ENCODE results near the gene KLHL29.

Gene KLHL29

GRCh38 chr2:23516520-23517256 lies 131.7 kb downstream of the KLHL29 start:
- no peak for DNase-seq

DNA sequence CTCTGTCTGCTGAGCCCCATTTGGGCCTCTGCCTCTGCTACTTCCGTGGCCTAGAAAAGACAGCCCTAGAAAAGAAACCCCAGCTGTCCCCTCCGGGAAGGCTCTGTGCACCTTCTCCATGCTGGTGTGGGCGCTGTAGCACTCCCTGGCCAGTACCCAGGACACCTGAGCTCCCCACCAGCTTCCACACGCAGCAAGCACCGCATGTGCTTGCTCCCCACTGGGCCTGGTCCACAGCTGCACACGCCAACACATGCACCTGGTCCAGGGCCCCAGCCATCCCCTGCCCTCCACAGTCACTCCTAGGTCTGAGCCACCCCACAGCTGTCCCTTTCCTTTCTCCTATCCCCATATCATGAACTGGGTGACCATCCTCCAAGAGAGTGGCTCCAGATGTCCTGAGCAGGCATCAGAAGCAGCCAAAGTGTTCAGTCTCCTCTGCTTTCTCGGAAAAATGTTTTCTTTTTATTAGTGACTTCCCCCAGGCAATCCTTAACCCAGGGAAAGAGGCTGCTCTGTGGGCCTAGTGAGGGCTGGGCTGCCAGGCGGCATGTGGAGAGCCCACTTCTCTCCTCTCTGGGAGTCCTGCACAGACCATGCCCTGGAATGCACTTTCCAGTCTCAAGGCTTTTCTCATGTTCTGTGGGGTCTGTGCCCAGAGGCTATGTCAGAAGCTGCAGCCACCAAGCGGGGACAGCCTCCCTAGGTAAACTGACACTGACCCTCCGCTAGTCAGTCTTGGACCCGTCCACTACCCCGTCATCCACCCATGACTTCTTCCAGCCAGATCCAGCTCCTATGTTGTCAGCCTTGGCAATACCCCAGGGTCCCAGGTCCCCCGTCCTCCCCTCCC lies 133.7 kb downstream of the KLHL29 start:
- DNase-seq: no peak

DNA sequence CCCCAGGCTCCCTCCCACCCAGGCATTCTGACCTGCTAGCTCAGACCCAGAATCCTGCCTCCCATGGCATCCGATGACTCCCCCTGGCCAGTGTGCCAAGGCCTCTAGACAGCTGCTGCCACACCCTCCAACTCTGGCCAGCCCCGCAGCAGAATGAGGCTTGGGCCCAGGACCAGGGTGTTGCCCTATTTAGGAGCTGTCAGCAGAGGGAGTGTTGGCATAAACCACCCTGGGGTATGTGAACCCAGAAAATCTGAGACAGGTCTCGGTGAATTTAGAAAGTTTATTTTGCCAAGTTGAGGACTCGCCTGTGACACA lies 134.3 kb downstream of the KLHL29 start:
- no peak for DNase-seq

- DNase-seq: no peak
Measured at GRCh38 chr2:23520256-23520655, 135.3 kb downstream of the KLHL29 start.

- DNase-seq: no peak
Measured at GRCh38 chr2:23521060-23521459, 136.1 kb downstream of the KLHL29 start.

DNA sequence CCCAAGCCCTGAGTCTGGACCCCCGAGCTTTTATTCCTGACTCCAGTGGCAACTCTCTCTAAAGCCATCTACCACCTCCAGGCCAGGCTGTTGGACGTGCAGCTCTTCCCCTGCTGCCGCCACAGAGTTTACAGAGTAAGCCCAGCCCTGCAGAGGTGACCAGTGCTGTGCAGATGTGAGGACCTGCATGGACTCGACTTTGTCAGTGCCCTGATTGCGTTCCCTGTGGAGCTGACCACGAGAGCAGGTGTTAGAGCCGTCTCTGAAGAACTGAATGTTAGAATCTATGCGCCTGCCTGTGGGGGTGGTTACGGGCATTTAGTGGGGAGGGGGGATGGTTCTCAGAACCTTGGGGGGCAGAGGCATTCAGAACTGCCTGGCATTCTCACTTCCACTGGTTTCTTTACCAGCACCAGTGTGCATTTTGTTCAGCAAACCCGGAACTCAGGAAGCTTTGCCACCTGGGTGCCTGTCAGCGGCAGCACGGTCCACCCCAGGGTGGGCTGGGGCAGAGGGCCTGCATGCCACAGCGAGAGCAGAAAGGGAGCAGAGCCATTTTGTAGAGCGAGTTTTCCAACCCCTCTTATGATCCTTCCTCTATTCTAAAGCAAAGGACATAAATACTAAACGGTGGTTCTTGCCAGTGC lies 137.9 kb downstream of the KLHL29 start:
- no peak for DNase-seq

DNA sequence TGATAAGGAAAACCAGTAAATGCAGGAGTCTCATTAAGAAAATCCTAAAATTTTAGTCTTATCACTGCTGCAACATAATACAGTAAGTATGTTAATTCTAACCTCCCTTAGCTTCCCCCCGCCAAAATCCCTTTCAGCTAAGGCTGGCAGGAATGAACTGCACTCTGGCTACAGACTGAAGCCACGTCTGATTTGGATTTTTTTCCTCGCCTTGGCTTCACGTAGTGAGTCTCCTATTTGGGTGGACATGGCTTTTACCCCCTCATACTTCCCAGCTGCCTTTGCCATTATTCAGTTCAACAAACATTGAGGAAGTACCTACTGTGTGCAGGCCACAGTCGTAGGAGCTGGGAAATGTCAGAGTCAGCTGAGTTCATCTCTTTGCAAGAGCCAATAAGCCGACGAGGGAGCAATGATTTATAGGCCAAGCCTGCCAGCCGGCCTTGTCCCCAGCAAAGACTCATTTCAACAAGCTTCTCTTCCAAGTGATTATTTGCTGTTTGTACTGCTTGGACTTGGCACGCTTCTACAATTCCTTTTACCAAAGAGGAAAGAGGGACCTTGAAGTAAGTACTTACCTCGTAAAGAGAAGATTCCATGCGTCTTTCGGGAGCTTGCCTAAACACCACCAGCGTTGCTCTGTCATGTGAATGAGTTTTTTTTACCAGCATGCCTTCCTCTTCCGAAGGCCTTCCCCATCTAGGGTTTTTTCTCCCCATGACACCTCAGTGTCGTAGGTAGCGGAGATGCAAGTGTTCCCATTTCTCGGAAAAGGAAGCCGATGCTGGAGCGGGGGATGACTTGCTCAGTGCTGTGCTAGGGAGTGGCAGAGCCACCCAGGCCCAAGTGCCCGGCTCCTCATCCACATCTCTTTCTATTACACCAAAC lies 138.6 kb downstream of the KLHL29 start:
- DNase-seq: no peak

DNA sequence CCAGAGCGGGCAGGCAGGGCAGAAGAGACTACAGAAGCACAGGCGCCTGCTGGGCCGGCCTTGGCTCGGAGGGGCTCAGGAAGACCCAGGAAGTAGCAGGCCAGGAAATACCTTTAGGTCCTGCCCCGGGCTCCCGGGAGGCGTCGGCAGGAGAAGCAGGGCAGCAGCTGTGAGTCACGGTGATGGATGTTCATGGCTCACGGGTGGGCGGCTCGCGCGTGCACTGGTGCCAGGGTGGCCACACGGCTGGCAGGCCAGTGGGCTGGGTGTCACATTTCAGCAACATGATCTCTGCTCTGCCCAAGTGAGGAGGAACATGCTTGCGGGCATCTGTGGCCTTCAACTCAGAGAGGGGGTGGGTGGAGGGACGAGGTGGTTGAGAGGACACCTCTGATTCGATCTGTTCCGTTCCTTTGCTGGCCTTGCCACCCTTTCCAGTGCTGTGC lies 139.3 kb downstream of the KLHL29 start:
- no peak for DNase-seq

GRCh38 chr2:23525137-23525765 lies 140.3 kb downstream of the KLHL29 start:
- DNase-seq: no peak

DNA sequence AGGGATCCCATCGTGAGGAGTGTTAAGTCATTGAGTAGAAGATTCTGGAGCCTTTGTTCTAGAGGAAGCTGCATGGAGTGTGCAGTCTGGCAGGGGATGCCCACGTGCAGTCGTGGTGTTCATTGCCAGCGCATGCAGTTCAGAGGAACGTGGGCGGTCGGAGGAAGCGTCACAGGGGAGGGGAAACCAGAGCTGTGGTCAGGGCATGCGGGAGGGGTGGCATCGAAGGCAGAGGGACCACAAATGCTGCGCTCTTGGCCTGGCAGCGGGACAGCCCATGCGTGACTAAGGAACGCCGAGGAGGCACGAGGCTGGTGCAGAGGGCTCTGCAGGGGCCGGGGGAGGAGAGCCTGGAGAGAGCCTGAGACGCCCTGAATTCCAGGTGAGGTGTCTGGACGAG lies 141.1 kb downstream of the KLHL29 start:
- no peak for DNase-seq

DNA sequence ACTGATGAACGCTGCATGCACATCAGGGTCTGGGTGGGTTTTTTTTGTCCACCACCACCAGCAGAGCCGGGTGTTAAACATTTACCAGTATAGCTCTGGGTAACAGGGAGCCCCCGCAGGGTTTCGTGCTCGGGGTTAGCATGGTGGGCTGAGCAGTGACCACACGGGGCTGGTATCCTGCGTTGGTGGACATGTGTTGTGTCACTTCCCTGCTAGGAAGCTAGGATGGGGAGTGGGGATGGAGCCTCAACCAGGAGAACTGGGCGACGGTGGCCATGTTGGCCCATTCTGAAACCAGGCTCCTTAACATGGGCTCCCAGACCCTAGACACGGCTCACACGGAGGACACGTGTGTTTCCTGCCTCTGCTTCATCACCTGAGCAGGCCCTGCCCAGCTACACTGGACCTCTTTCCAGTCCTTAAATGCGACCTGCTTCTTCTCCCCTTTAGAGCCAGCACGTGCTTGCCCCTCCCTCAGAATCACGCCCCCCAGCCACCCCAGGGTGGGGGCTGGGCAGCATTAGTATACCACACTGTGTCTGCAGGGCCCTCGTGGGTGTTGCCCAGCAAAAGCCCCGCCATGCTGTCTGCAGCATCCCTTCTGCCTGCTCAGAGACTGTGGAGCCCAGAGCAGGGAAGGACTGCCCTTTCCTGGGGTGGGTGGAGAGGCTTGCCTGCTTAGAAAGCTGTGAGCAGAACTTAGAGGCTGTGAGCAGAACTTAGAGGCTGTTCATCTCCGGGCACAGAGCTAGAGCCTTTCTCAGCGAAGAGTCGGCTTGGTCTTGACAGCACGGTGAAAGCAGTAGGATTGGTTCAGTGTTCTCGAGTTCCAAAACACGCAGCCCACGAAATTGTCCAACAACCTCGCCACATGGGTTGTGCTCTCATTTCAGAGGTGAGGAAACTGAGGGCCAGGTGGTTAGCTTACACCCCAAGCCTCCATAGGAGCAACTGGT lies 142.1 kb downstream of the KLHL29 start:
- no peak for DNase-seq

- no peak for DNase-seq
Measured at GRCh38 chr2:23528171-23528570, 143.2 kb downstream of the KLHL29 start.

DNA sequence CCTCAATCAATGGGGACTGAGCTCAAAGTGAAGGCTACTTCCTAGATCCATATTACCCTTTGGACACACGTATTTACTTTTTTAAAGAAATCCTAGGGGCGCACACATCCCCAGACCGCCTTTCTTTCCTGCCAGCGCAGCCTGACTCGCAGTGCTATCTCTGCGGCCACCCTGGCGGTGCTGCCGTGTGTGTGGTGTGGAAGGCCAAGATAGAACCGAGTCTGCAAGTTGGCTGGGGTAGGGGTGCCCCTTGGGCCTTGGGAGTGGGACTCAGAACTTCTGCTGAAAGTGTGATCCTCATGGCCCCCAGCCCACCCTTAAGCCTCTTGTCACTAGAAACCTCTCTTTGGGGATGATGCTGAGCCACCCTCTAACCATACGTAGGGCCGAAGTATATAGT lies 143.7 kb downstream of the KLHL29 start:
- no peak for DNase-seq

DNA sequence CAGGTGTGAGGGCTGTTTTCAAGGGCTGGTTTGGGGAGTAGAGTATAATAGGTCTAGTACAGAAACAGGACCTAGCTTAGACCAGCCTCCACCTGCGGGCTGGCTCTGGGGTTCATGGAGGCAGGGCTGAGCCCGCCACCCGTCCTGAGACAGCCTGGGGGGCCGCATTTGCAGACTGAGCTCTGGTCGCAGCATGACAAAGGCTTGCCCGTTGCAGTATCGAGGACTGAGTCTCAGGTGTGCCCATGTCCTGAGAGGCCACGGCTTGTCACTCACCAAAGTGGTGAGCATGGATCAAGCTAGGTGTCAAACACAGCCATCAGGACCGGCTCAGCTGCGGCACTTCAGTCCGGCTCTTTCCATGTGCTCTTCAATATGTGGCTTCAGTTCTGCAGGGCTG lies 144.7 kb downstream of the KLHL29 start:
- DNase-seq: no peak

GRCh38 chr2:23530206-23530908 lies 145.4 kb downstream of the KLHL29 start:
- DNase-seq: no peak

GRCh38 chr2:23530909-23531276 lies 145.9 kb downstream of the KLHL29 start:
- DNase-seq: no peak

GRCh38 chr2:23531280-23531679 lies 146.3 kb downstream of the KLHL29 start:
- no peak for DNase-seq

DNA sequence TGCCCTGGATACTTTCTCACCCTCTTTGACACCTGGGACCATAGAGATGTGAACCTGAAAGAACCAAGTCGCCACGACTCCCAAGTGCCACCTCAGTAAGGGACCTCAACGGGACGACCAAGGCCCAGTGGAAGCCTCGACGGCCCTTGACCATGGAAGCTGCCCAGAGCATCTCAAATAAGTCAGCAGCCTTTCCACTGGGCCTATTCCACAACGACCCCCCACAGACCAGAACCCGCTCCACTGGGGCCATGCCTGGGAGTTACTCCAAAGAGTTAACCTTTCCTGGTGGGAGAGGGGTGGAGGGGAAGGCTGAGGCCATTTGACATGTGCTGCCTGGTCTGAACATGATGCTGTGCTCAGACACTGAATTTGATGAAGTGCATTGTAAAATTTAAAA lies 146.9 kb downstream of the KLHL29 start:
- DNase-seq: no peak

DNA sequence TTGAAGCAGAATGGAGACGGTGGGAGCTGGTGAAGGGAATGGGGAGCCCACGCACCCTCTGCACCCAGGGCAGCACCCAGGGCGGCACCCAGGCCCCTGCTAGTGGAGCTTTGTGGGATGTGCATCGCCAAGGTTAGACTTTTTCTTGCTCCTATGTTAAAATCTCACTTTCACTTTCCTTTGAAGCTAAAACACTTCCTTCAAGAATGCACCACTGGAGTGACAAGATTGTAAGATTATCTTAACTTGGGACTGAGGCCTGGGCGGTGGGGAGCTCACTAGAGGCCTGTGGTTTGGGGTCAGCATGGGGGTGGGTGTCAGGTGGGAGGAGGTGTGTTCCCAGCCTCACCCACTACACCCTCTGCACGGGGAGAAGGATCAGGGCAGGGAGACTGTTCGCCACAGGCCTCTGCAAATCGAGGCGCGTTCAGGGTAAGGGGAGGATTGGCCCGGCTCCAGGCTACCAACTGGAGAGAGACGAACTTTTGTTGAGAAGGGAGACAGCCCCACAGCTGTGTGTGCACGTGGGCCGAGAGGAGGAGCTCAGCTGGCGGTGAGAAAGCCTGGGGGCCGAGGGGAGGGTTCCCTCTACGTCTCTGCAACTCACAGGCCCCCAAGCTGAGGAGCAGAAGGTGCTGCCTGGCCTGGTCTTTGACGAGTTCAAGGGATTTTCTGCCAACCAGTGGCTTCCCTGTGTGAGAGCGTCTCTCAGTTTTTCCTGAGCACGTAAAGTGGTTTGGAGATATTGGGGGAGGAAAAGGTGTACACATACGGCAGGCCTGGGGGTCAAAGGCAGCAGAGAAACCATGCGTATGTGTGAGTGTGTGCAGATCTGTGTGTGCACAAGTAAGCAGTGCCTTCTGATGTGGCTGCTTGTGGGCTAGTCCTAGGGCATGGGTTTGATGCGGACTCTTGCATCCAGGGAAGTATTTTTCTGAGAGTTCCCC lies 147.7 kb downstream of the KLHL29 start:
- peak; percentile 33 for DNase-seq

Measured in central memory CD4-positive, alpha-beta T cell (primary cell).